GM19035 (cell line): ENCODE data around the gene NUP37.
"Not testable (repeated sequence)": the region's sequence is repeated elsewhere in the genome, so short reads cannot be mapped to it uniquely, and the experiment has no call there.

ENCODE experiments used
- ATAC-seq: cut with Tn5 transposase; IDR thresholded peaks from one replicate; pipeline ENCODE4 v1.9.1; 2021; ENCODE audit not compliant: unreplicated experiment

The NUP37 gene

GRCh38 chr12:102095677-102096263, 24.1 kb downstream of the NUP37 start:
- ATAC-seq: no peak

GRCh38 chr12:102093319-102093718, 26.6 kb downstream of the NUP37 start:
- ATAC-seq: no peak

- not testable (repeated sequence) for ATAC-seq
These were observed 30.6 kb downstream of the NUP37 start for GRCh38 chr12:102089228-102089835.

- ATAC-seq: no peak
These were observed 39.1 kb downstream of the NUP37 start for GRCh38 chr12:102080842-102081241.

- not testable (repeated sequence) for ATAC-seq
These were observed 47.8 kb downstream of the NUP37 start for GRCh38 chr12:102072092-102072491.

DNA sequence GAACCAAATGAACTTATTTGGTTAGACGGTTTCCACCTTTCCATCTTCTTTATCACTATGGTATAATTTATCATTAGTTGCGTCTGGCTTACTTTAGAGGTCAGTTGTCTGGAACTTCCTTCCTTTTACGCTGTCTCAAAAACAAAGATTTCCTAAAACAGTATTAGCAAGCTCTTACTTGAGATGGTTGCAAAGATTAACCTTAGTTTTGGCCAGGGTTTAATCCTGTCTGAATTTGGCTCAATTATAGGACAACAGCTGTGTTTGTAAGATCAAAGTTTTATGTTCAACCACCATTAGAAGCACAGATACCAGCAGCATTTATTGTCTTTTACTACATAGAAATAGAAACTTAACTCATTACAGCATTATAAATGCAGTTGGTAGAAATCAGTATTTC, 50.2 kb downstream of the NUP37 start:
- ATAC-seq: no peak

DNA sequence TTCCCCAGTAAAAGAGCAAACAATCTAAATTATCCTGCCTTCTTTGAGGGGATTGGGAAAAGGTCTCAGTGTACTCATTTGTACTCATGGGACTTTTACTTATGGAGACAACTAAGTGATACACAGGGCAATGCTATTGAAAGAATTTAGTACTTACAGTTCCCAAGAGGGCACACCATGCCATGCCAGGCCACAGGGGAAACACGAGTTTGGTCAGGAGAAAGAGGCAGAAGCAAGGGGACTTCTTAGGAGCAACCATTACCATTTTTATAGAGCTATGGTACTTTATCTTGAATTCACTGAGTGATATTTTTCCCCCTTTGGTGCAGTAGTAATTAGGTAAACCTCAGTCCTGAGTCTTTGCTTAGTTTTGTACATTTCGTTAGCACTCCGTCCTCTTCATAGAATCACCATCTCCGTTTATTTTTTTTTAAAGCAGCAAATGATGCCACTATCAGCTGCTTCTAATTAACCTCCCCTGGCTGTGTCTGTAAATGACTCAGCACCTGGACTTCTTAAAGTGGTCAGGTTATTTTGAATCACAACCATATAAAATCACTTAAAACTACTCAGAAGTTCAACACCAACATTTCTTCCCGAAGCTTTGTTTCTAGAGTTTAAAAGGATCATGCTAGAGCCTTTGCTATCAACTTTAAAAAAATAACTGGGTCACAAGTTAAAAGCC, 52.2 kb downstream of the NUP37 start:
- no peak for ATAC-seq

- ATAC-seq: no peak
These were observed 55.4 kb downstream of the NUP37 start for GRCh38 chr12:102064476-102064875.

- no peak for ATAC-seq
These were observed 56.8 kb downstream of the NUP37 start for GRCh38 chr12:102063069-102063468.

DNA sequence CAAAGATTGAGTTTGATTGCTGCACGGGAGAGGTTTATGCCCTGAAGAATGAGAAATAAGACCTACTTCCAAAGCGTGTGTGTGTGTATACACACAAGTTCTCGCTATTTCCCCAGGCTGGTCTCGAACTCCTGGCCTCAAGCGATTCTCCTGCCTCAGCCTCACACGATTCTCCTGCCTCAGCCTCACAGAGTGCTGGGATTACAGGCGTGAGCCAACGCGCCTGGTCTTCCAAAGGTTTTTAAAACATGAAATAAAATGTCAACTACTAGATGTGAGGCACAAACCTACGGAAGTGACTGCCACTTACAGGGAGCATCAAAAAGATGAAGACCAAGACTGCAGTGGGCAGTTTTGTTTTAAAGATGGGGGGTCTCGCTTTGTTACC, 57.5 kb downstream of the NUP37 start:
- no peak for ATAC-seq

GRCh38 chr12:102061560-102062418, 58.1 kb downstream of the NUP37 start, which contains the start of gene WASHC3:
Gene WASHC3 (minus strand): TSS chr12:102061991. CDS start chr12:102061962, 29 bp downstream.
- ATAC-seq: peak; percentile 94

DNA sequence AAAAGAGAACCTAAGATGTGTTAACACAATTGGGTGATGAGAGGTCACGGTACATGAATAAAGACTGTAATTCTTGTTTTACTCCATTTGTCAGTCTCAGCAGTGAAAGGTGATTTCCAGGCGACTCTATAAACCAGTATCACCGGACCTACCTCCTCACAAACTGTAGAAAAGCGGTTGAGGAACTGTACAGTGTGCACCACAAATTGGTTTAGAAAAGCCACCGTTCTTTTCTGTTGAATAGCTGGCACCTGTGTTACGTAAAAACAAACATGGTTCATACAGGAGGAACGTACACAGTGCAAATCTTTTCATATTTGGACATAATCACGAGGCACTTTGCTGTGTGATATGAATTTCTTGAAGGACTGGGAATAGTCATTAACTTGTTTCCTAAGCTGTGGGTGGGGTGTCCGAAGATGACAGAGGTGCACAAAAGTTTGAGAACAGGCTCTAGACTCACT, 58.8 kb downstream of the NUP37 start:
- peak; percentile 36 for ATAC-seq

GRCh38 chr12:102059343-102059742, 60.6 kb downstream of the NUP37 start:
- ATAC-seq: no peak

DNA sequence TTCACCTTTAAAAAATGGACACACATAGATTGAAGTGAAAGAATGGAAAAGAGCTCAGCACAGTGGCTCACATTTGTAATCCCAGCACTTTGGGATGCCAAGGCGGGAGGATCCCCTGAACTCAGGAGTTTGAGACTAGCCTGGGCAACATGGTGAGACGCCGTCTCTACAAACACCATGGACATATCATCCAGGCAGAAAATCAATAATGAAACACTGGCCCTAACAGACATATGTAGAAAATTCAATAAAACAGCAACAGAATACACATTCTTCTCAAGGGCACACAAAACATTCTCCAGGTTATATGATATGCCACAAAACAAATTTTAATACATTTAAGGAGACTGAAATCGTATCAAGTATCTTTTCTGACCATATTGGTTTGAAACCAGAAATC, 65.6 kb downstream of the NUP37 start:
- no peak for ATAC-seq

DNA sequence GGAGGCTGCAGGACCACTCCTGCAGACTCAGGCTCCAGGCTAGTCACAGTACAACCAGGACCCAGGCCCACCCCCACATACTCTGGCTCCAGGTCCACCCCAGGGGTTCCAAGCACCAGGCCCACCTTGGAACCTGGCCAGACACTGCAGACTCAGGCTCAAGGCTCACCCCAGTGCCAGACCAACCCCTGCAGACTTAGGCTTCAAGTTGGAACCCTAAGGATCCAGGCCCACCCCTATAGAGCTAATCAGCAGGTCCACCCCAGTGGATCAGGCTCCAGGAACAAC, 66.9 kb downstream of the NUP37 start:
- no peak for ATAC-seq

DNA sequence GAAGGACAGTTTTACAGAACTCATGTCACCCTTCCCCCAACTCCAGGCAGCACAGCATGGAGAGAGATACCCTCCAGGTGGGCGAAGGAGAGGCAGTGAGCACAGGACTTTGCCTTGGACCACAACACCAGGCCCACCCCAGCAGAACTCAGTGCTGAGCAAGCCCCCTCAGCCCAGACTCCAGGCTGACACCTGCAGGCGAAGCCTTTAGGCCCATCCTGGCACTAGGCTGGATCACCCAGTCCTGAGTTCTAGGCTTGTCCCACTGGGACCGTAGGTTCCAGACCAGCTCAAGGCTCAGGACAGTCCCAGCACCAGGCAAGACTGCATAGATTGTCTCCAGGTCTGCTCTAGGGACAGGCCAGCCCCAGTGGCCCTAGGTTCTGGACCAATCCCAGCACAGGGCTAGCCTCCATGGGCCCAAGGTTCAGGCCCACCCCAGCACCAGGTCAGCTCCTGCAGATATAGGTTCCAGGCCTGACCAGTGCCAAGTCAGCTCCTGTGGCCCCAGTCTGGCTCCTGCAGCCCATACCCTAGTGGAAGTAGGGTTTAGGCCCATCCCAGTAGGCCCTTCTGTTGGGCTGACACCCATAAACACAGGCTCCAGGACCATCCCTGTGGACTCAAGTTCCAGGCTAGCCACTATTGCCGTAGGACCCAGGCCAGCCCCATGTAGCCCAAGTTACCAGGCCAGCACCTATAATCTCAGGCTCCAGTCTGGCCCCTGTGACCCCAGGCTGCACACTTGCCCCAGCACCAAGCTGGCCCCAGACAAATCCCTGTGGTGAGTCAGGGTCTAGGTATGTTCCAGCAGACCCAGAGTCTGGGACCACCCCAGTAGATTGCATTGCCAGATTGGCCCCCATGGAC, 67.5 kb downstream of the NUP37 start:
- ATAC-seq: no peak

GRCh38 chr12:102051431-102051965, 68.4 kb downstream of the NUP37 start:
- ATAC-seq: no peak

DNA sequence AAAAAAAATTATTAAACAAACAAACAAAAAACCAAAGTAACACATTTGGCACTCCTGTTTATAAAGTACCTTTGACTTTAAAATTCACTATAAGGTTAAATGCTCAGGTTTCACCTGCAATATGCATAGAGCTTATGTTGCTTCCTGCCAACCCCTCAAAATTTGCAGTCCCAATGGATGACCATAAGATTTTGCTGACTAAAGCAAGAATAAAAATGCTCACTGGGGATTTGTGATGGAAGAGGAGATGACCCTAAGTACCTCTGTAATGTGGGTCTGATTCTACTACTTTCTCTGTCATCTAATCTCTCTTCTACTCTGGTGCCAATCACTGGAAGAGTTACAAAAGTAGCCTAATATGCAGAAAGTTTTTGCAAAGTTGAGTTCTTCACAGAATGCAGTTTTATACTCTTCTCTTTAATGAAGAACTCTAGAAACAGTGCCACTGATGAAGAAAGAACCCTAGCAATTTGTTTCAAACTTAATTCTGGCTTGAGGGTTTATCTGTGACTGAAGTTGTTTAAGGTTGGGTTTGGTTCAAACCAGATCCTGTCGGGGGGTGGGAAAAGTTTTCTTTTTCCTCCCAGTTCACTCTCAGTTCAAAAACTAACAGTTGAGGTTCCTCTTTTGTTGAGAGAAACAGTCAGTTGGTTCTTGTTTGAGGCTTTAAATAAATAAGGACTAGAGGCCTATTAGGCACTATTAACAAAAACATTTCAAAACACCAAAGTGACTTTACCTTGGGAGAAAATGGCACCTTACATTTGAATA, 69.1 kb downstream of the NUP37 start:
- ATAC-seq: no peak

DNA sequence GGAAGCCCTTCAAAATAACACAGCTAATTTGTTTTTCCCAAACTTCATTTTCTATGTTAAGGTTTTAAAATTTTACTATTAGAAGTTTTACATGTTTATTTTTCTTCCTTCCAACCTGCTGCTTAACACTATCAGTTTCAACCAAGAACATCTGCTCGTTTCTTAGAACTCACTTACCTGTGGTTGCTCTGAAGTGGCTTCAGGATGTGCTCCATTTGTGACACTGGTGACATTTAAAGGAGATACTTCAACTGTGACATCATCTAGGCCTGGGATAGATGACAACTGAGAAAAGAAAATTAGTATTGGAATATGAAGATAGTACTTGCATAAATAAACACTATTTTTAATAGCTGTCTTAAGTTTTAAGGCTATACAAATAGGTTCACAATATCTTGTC, 76.0 kb downstream of the NUP37 start:
- peak; percentile 77 for ATAC-seq
